DOHH2 (cell line): Measurements from ENCODE around the gene USP19.

Experiments used
- H3F3A ChIP-seq: fragments of 200-600 bp; sonication (generic), shearing (Covaris generic); 2 replicates; pipeline ENCODE4 v1.6.0; 2016; ENCODE audit warnings: antibody characterized with exemption, mild to moderate bottlenecking; ENCODE audit not compliant: control insufficient read depth, insufficient read depth
- H3K27ac ChIP-seq: fragments of 200-600 bp; sonication (generic); 2 replicates; pipeline ENCODE4 v1.5.1; 2014; ENCODE audit warnings: low read depth, mild to moderate bottlenecking, low read length, moderate library complexity
- H3K27me3 ChIP-seq: fragments of 200-600 bp; sonication (generic); 2 replicates; pipeline ENCODE4 v1.6.1; 2014; ENCODE audit warnings: mild to moderate bottlenecking, low read length, mixed read lengths; ENCODE audit not compliant: control insufficient read depth
- H3K36me3 ChIP-seq: fragments of 200-600 bp; sonication (generic); 2 replicates; pipeline ENCODE4 v1.6.1; 2014; ENCODE audit warnings: mild to moderate bottlenecking, low read length, moderate library complexity, mixed read lengths; ENCODE audit not compliant: control insufficient read depth
- H3K4me1 ChIP-seq: fragments of 200-600 bp; sonication (generic); 2 replicates; pipeline ENCODE4 v1.6.1; 2014; ENCODE audit warnings: mild to moderate bottlenecking, low read length, mixed read lengths; ENCODE audit not compliant: control insufficient read depth
- H3K4me2 ChIP-seq: fragments of 200-600 bp; sonication (generic); 2 replicates; pipeline ENCODE4 v1.6.0; 2014; ENCODE audit warnings: mild to moderate bottlenecking, low read length, moderate library complexity
- H3K4me3 ChIP-seq: fragments of 200-600 bp; sonication (generic); 2 replicates; pipeline ENCODE4 v1.5.1; 2014; ENCODE audit warnings: mild to moderate bottlenecking, low read length, mixed read lengths
- H3K79me2 ChIP-seq: fragments of 200-600 bp; sonication (generic); 2 replicates; pipeline ENCODE4 v1.6.1; 2014; ENCODE audit warnings: mild to moderate bottlenecking, low read length, mixed read lengths; ENCODE audit not compliant: control insufficient read depth
- H3K9me2 ChIP-seq: fragments of 200-600 bp; sonication (generic); replicated peaks from 2 replicates; pipeline ENCODE4 v1.6.1; 2014; ENCODE audit warnings: mild to moderate bottlenecking, low read length, mixed read lengths; ENCODE audit not compliant: control insufficient read depth
- H3K9me3 ChIP-seq: fragments of 200-600 bp; sonication (generic); 2 replicates; pipeline ENCODE4 v1.6.1; 2014; ENCODE audit warnings: antibody characterized with exemption, low read length, mixed read lengths; ENCODE audit not compliant: control insufficient read depth, insufficient read depth
- H4K20me1 ChIP-seq: fragments of 200-600 bp; sonication (generic); 2 replicates; pipeline ENCODE4 v1.6.0; 2014; ENCODE audit warnings: low read depth, mild to moderate bottlenecking, antibody characterized with exemption, low read length, moderate library complexity; ENCODE audit not compliant: control insufficient read depth, insufficient read depth
- CTCF ChIP-seq: fragments of 200-600 bp; sonication (generic); IDR thresholded peaks from one replicate; pipeline ENCODE4 v1.5.1; 2014; ENCODE audit warnings: antibody characterized with exemption, mild to moderate bottlenecking, low read depth, low read length; ENCODE audit not compliant: poor library complexity, severe bottlenecking
- EZH2phosphoT487 ChIP-seq: fragments of 200-600 bp; sonication (generic); IDR thresholded peaks from 2 replicates; pipeline ENCODE4 v1.6.1; 2017; ENCODE audit warnings: borderline replicate concordance, mild to moderate bottlenecking, antibody characterized with exemption, low read length, moderate library complexity, mixed read lengths

Gene USP19

GRCh38 chr3:49123687-49124086, 3.1 kb upstream of the USP19 start:
- H3K27me3 ChIP-seq = no peaks in the 10 kb centered on the region
- H3K79me2 ChIP-seq = peaks cover 19% of the 10 kb centered on the region
- H3K27ac ChIP-seq = no peak overlapping the region
- H3K36me3 ChIP-seq = peaks cover 13% of the 10 kb centered on the region
- no peaks in the 10 kb centered on the region for H4K20me1 ChIP-seq
- no peaks in the 10 kb centered on the region for H3K9me3 ChIP-seq
- no peaks in the 10 kb centered on the region for H3K9me2 ChIP-seq
- no peak overlapping the region for H3K4me3 ChIP-seq
- no peak overlapping the region for H3K4me2 ChIP-seq
- H3F3A ChIP-seq = peaks cover 9% of the 10 kb centered on the region
- H3K4me1 ChIP-seq = peaks cover 19% of the 10 kb centered on the region
- no peak for TF ChIP-seq CTCF
- TF ChIP-seq EZH2phosphoT487 = no peak

- H3K27me3 ChIP-seq = no peaks in the 10 kb centered on the region
- no peak overlapping the region for H3K27ac ChIP-seq
- no peaks in the 10 kb centered on the region for H3K9me2 ChIP-seq
- H3K9me3 ChIP-seq = no peaks in the 10 kb centered on the region
- no peak for TF ChIP-seq EZH2phosphoT487
- TF ChIP-seq CTCF = no peak
- peaks cover 9% of the 10 kb centered on the region for H3F3A ChIP-seq
- peaks cover 19% of the 10 kb centered on the region for H3K36me3 ChIP-seq
- H3K4me3 ChIP-seq = no peak overlapping the region
- no peak overlapping the region for H3K4me2 ChIP-seq
- H3K4me1 ChIP-seq = peaks cover 18% of the 10 kb centered on the region
- no peaks in the 10 kb centered on the region for H4K20me1 ChIP-seq
- peaks cover 19% of the 10 kb centered on the region for H3K79me2 ChIP-seq
These were observed 2.4 kb upstream of the USP19 start for GRCh38 chr3:49122886-49123545.

GRCh38 chr3:49122451-49122850, 1.8 kb upstream of the USP19 start:
- H3K27me3 ChIP-seq = no peaks in the 10 kb centered on the region
- H3K4me1 ChIP-seq = peaks cover 18% of the 10 kb centered on the region
- H3K27ac ChIP-seq = no peak overlapping the region
- no peaks in the 10 kb centered on the region for H3K9me2 ChIP-seq
- H3K4me3 ChIP-seq = no peak overlapping the region
- no peaks in the 10 kb centered on the region for H3K9me3 ChIP-seq
- H3K36me3 ChIP-seq = peaks cover 25% of the 10 kb centered on the region
- H3K4me2 ChIP-seq = no peak overlapping the region
- H3K79me2 ChIP-seq = peaks cover 19% of the 10 kb centered on the region
- peaks cover 9% of the 10 kb centered on the region for H3F3A ChIP-seq
- TF ChIP-seq CTCF (no peak), EZH2phosphoT487 (no peak)
- H4K20me1 ChIP-seq = no peaks in the 10 kb centered on the region

- Histone ChIP-seq H3K4me3 (no peak overlapping the region), H3K4me1 (peaks cover 18% of the 10 kb centered on the region), H3K9me2 (no peaks in the 10 kb centered on the region), H3F3A (peaks cover 9% of the 10 kb centered on the region), H3K36me3 (peaks cover 29% of the 10 kb centered on the region), H3K4me2 (no peak overlapping the region), H4K20me1 (no peaks in the 10 kb centered on the region), H3K79me2 (peaks cover 19% of the 10 kb centered on the region), H3K27me3 (no peaks in the 10 kb centered on the region), H3K9me3 (no peaks in the 10 kb centered on the region), H3K27ac (no peak overlapping the region)
- no peak for TF ChIP-seq CTCF
These were observed 1.4 kb upstream of the USP19 start for GRCh38 chr3:49122022-49122421.
